Prostate gland (tissue), 2 donors: ENCODE results near the gene RNF112.

Source experiments
- CTCF ChIP-seq, 4 experiments: fragments of 200-600 bp in 2 of 4; fragments of 450-650 bp in 2 of 4; sonication (generic) in 2 of 4; IDR thresholded peaks; 1 replicate in 3 of 4; 2 replicates in 1 of 4; pipeline ENCODE4 v1.5.1; 2016 to 2019; ENCODE audit warnings: antibody characterized with exemption in 4 of 4, mild to moderate bottlenecking in 2 of 4, moderate library complexity in 2 of 4
- POLR2A ChIP-seq: fragments of 450-650 bp; IDR thresholded peaks from one replicate; pipeline ENCODE4 v1.6.1; 2016; ENCODE audit warnings: antibody characterized with exemption, mild to moderate bottlenecking

GRCh38 chr17:19378416-19379360, 32.3 kb upstream of the RNF112 start, which contains the start of gene MAPK7:
- TF ChIP-seq POLR2A (no peak), CTCF (IDR thresholded peaks at IDR 0.05) (no peak)
